RWPE2 (cell line): ENCODE measurements around the gene CADM2.

Source experiments
- ATAC-seq: fragments of 200-7000 bp; cut with Tn5 transposase; 3 replicates; pipeline ENCODE4 v1.9.1; 2021; ENCODE audit warnings: low read depth
- DNase-seq: peaks from one replicate; pipeline ENCODE4 v3.0.0-alpha.2; 2020; ENCODE audit warnings: low spot score
- H3K27ac ChIP-seq: fragments of 450-650 bp; 2 replicates; pipeline ENCODE4 v1.5.1; 2017; ENCODE audit warnings: mild to moderate bottlenecking; ENCODE audit not compliant: poor library complexity, severe bottlenecking
- H3K27me3 ChIP-seq: fragments of 250-450 bp; sonication (Bioruptor Pico); 2 replicates; pipeline ENCODE4 v1.5.1; 2021; ENCODE audit warnings: mild to moderate bottlenecking, moderate library complexity; ENCODE audit not compliant: insufficient read depth, poor library complexity, severe bottlenecking
- H3K36me3 ChIP-seq: fragments of 250-450 bp; sonication (Bioruptor Pico); 2 replicates; pipeline ENCODE4 v1.5.1; 2020; ENCODE audit warnings: low read depth, mild to moderate bottlenecking, moderate library complexity
- H3K4me1 ChIP-seq: fragments of 250-450 bp; sonication (Bioruptor Pico); 2 replicates; pipeline ENCODE4 v1.5.1; 2021; ENCODE audit warnings: mild to moderate bottlenecking, moderate library complexity; ENCODE audit not compliant: insufficient read depth, poor library complexity, severe bottlenecking
- H3K4me3 ChIP-seq: fragments of 250-450 bp; sonication (Bioruptor Pico); 2 replicates; pipeline ENCODE4 v1.5.1; 2021; ENCODE audit warnings: mild to moderate bottlenecking, moderate library complexity; ENCODE audit not compliant: severe bottlenecking
- H3K9me3 ChIP-seq: fragments of 250-450 bp; sonication (Bioruptor Pico); 2 replicates; pipeline ENCODE4 v1.5.1; 2021; ENCODE audit warnings: mild to moderate bottlenecking, moderate library complexity; ENCODE audit not compliant: severe bottlenecking
- CTCF ChIP-seq: fragments of 450-650 bp; IDR thresholded peaks from one replicate; pipeline ENCODE4 v1.5.1; 2017; ENCODE audit warnings: mild to moderate bottlenecking, moderate library complexity; ENCODE audit not compliant: poor library complexity, severe bottlenecking

The CADM2 gene

GRCh38 chr3:85790445-85791030, 831.7 kb downstream of the CADM2 start:
- Histone ChIP-seq H3K4me1 (no peaks in the 10 kb centered on the region), H3K36me3 (no peaks in the 10 kb centered on the region), H3K27ac (no peak overlapping the region), H3K9me3 (no peaks in the 10 kb centered on the region), H3K4me3 (no peak overlapping the region), H3K27me3 (peaks cover 2% of the 10 kb centered on the region)
- DNase-seq (no peak), ATAC-seq (no peak)
- TF ChIP-seq CTCF, result no peak

GRCh38 chr3:85796140-85796539, 837.4 kb downstream of the CADM2 start:
- no peak for DNase-seq
- no peaks in the 10 kb centered on the region for H3K4me1 ChIP-seq
- TF ChIP-seq CTCF, result no peak
- no peaks in the 10 kb centered on the region for H3K9me3 ChIP-seq
- H3K4me3 ChIP-seq, result no peak overlapping the region
- ATAC-seq, result no peak
- peaks cover 2% of the 10 kb centered on the region for H3K27me3 ChIP-seq
- H3K36me3 ChIP-seq, result no peaks in the 10 kb centered on the region
- H3K27ac ChIP-seq, result no peak overlapping the region

GRCh38 chr3:85800676-85801075, 841.9 kb downstream of the CADM2 start:
- H3K4me1 ChIP-seq, result no peaks in the 10 kb centered on the region
- ATAC-seq, result no peak
- no peak overlapping the region for H3K4me3 ChIP-seq
- H3K27ac ChIP-seq, result no peak overlapping the region
- no peak for DNase-seq
- no peaks in the 10 kb centered on the region for H3K27me3 ChIP-seq
- H3K36me3 ChIP-seq, result no peaks in the 10 kb centered on the region
- TF ChIP-seq CTCF, result no peak
- no peaks in the 10 kb centered on the region for H3K9me3 ChIP-seq

- H3K27me3 ChIP-seq, result no peaks in the 10 kb centered on the region
- no peak for DNase-seq
These were observed 843.2 kb downstream of the CADM2 start for GRCh38 chr3:85801955-85802354.

More at GRCh38 chr3:85801955-85802354, 843.2 kb downstream of the CADM2 start:
- Histone ChIP-seq H3K9me3 (no peaks in the 10 kb centered on the region), H3K27ac (no peak overlapping the region), H3K4me3 (no peak overlapping the region), H3K4me1 (no peaks in the 10 kb centered on the region), H3K36me3 (no peaks in the 10 kb centered on the region)
- ATAC-seq, result 0 out of 3 replicates have a peak, but pooled peaks have one; percentile 56
- peak; percentile 78 for TF ChIP-seq CTCF
